Stimulated activated CD4-positive, alpha-beta T cell treated with anti-CD3 and anti-CD28 coated beads, Interleukin-15, amount 100 ng/mL, for 24 hours (primary cell): ENCODE measurements around the gene MUC20.
"Not testable (repeated sequence)": the region's sequence is repeated elsewhere in the genome, so short reads cannot be mapped to it uniquely, and the experiment has no call there.

ENCODE experiments used
- DNase-seq: peaks from one replicate; pipeline ENCODE4 v3.0.0-alpha.2; 2020

MUC20 gene

DNA sequence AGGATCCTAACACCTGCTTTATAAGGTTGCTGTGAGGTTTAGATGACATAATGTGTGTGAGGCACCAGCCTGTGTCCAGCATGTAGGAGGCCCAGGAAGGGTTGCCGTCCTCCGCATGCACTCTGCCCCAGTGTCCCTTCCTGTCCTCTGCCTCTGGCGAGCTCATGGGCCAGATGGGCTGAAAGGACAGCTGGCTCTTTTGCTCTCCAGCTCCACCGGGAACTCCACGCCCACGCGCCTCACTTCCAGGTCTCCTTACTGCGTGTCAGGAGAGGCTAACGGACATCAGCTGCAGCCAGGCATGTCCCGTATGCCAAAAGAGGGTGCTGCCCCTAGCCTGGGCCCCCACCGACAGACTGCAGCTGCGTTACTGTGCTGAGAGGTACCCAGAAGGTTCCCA is 12.2 kb downstream of the MUC20 start:
- no peak for DNase-seq

DNA sequence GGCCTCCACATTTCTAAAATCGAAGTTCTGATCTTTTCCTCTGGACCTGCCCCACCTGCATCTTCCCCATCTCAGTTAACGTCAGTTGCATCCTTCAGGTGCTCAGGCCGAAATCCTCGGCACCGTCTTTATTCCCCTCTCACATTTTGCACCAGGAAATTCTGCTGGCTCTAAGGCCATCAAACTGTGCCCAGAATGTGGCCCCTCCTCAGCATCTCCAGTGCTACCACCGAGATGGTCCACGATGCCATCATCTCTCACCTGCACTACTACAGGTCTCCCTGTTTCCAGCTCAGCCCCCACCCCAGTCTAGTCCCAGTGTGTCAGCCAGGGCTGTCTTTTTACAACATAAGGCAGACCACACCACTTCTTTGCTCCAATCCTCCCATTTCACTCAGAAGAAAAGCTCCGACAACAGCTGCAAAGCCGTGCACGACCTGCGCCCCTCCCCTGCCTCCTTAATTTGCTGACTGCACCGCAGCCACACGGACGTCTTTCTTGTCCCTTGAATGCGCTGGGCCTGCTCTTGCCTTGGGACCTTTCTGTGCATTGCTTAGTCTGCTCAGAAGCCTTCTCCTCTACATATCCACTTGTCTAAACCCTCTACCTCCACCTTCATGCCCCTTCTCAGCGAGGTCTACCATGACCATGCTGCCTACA is 14.4 kb downstream of the MUC20 start:
- DNase-seq: no peak

DNA sequence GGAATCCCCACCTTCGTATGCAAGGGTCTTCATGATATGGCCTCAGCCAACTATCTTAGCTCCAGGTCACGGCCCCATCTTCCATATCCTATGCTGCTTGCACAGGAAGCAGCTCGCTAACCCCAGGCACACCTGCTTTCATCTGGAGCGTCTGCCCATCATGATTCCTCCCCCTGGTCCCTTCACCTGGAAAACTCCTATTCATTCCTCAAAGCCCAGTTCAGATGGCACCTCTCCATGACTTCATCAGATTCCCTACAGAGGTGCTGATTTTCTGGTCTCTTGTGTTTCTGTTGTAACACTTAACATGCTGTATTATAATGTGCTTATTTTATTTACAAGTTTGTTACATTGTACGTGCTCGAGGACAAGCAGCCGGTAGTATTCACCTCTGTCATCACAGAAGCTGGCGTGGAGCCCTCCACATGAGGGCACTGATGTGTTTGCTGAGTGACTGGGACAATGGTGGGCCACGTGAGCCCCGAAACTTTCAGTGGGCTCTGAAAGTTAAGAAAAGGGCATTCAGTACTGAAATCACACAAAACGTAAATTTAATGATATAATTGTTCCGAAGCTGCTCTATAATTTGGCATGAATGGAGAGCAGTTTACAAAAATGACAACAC is 16.2 kb downstream of the MUC20 start:
- no peak for DNase-seq

DNA sequence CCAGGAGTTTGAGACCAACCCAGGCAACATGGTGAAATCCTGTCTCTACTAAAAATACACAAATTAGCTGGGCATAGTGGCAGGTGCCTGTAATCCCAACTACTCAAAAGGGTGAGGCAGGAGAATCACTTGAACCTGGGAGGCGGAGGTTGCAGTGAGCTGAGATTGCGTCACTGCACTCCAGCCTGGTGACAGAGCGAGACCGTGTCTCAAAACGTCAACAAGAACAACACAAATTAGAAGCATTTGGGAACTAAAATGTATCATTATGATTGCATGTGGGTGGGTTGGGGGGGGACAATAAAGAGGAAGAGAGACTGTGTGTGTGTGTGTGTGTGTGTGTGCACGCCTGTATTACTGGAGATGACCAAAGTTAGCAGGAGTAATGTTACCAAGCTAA is 17.0 kb downstream of the MUC20 start:
- DNase-seq: not testable (repeated sequence)

DNA sequence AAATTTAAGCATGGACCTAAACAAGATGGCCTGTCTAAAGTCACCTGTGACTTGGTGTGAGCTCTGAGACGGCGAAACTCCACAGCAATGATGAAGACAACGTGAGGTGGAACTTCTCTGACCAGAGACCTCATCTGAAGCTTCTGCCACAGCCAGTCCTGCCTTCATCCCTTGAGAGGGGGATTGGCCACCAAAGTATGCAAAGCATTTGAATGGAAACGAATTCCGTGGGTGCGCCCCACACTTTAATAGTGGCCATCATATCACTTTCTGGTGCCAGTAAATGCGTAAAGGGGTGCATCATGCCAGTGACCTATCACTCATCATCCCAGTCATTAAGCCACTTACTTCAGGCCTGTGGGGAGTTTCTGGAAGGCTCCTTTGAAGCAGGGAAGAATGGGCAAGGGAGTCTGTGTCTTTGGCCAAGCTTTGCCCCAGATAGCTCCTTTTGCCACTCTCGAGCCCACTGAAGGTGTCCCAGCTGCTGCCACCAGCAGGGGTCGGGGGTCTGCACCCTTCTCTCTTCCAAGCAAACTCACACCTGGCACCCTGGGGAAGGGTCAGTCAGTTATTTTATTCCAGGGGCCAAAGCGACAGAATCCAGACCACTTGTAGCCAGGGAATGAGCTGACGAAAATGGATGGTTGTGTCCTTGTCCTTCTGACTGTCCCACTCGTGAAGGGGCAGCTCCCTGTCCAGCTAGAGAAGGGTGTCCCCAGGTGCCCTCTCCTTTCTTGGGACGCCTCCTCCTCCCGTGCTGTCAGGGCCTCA is 17.7 kb downstream of the MUC20 start:
- no peak for DNase-seq

DNA sequence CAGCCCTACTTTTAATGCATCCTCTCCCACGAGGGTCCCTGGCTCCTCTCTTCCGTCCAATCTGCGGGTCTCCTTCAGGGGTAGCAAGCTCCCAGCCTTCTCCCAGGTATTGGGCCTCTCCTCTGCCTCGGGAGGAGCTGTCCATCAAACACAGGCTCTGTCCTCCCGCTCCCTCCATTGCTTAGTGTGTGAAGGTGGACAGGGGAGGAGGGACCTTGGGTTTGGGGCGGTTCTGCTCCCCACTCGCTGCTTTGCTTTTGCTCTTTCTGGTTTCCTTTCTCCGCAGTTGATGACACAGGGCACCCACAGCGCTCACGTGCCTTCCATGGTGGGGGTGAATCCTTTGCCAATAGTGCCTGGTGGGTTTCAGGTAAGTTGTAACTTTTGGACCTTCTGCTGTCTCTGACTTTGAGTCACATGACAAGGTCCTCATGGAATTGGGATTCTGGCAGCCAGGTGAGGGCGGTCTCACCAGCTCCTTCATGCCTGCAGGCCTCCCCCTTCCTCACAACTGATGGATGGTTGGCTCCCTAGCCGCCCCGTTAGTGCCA is 18.9 kb downstream of the MUC20 start:
- no peak for DNase-seq

DNA sequence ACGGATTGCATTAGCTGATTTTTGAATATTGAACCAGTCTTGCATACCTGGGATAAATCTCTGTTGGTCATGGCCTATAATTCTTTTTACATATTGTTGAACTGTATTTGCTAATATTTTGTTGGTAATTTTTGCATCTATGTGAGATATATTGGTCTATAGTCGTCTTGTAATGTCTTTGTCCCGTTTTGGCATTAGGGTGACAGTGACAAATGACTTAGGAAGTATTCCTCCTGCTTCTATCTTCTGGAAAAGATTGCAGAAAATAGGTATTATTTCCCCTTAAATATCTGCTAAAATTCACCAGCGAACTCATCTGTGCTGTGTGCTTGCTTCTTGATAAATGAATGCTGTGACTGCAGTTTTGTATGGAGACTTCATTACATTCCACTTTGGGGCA is 23.7 kb downstream of the MUC20 start:
- no peak for DNase-seq

DNA sequence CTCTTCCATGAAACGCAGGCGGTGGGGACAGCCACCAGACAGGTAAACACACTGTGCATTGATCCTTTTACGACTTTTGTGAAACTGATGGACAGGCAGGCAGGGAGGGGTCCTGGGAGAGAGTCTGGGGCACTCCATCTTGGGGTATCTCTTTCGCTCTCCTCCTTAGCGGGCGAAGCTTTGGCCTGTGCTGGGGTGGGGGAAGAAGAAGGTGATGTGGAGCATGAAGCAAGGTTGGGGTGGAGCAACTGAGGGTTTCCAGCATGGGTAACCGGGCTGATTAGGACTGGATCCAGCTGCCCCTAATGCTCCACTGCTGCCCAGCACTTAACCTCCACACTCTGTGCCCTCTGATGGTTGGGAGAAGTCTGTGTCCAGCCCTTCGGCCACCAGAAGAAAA is 25.6 kb downstream of the MUC20 start:
- DNase-seq: no peak

DNA sequence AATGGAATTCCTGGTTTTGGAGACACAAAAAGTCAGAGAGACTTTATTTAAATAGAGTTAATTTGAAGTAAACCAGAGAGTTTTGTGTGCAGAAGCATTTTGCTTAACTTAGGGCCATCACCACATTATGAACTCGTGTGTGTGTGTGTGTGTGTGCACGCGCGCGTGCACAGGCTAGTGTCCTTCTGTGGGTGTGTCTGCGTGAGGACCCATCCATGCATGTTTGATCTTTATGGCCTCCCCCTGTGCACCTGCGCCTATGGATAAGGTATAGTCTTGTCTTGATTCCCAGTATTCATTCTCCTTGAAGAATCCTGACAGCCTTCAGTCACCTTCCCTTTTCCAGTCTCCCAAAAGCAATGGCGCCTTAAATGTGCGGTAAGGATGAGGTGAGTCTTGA is 26.0 kb downstream of the MUC20 start:
- DNase-seq: no peak

DNA sequence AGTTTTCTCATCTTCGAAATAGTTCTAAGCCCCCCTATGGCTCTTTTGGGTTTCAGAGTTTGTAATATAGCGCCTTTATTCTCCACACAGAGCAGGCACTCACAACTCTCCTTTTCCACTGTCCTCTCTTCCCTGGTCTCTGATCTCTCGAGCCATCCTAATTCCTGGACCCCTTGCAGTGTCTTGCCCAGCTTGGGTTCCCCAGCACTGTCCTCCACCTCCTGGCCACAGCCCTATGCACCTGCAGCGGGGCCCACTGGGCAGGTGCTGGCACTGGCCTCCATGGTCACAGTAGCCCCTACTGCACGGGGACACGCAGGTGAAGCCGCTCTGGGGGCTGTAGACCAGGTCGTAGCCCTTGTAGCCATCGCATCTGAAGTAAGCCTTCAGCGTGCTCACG is 27.9 kb downstream of the MUC20 start:
- no peak for DNase-seq

DNA sequence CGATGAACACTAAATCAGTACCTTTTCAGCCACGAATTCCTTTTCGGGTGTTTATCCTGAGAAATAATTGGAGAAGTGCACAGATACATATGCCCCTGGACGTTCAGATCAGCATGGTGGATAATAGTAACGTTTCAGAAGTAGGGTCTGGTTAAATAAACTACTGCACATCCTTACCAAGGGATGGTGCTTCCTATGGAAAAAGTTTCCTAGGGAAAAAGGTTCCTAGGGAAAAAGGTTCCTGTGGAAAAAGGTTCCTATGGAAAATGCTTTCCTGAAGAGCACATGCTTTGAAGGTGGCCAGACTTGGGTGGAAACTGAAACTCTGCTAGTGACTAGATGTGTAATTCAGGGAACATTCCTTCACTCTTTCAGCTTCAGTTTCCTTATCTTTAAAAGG is 28.3 kb downstream of the MUC20 start:
- not testable (repeated sequence) for DNase-seq

DNA sequence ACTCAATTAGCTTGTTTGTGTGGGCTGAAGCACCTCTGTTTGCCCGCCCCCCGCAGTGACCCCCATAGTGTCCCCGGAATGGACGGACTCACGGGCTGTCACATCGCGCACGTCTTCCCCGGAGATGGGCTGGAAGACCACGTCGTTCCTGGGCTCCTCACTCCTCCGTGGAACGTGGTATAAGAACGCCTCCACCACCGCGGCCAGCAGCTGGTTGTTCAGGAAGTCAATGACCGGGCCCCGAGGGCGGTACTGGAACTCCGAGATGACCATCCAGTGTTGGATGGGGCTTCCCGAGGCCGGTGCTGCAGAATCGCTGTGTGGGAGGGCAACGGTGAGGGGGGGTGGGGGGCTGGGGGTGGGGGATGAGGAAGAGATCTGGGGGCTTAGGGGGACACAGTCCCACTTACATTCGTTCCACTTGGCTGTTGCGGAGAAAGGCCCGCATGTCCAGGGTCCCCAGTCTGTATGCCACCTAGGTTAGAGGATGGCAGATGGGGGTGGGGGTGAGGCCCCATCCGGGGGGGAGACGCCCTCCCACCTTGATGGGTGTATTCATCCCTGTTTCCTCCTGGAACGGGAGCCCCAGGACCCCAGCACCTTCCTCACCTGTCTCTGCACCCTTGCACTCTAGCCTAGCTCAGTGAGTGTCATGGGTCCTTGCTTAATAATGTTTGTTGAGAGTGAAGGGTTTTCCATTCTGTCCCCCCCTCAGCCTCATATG is 30.2 kb downstream of the MUC20 start:
- DNase-seq: no peak

DNA sequence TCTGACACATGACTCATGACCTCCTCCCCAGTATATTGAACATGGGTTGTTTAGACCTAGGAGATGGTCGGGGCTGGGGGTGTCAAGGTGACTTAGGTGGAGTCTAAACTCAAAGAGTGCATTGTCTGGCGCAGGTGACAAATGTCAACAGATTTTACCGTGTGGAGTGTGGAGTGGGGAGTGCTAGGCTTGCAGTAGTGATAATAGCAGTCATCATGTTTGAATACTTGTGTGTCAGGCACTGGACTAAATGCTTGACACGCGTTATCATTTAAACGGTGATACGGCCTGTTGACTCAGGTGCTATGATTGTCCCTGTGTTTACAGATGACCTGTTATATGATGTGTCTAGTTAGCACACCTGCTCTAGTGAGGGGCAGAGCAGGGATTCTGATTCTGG is 30.8 kb downstream of the MUC20 start:
- DNase-seq: no peak

DNA sequence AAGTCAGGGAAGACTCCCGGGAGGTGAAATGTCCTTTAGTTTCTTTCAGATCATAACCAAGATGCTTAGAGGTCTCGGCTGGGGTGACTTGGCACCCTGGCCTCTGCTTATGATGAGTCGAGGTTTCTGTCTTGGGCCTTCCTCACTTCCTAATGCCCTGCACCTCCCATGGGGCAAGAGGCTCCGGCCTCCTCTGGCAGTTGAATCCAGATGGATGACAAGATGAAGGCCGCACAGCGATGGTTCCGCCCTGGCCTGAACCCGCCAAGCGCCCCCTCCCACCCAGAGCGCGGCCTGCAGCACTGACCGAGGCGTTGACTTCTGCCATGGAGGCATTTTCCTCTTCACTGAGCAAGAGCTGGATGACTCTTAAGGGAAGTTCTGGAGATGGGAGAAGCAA is 31.3 kb downstream of the MUC20 start:
- DNase-seq: no peak

DNA sequence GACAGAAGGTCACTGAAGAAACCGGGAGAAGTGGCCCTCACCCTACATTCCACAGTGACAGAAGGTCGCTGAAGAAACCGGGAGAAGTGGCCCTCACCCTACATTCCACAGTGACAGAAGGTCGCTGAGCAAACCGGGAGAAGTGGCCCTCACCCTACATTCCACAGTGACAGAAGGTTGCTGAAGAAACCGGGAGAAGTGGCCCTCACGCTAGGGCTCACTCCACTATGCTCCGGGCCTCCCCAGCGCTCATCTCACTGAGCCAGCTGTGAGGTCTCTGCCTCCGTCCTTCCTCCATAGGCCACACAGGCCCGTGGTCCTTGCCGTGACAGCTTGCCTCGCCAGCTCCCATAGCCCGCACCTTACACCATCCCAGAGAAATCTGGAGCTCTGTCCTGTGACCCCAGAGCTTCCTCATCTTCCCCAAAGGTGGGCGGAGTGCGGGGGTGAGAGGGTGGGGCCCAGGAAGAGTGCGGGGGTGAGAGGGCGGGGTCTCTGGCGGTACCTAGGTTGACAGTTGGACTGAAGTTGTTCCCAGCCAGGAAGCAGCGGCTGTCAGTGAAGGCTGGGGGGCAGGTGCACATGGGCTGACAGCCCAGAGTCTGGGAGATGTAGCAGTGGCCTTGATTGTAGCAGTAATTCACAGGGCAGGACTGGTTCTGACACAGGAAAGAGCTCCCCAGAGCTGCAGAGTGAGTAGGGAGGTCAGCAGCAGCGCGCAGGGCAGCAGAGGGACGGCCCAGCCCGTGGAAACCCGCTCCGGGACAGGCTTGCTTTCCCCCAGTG is 32.0 kb downstream of the MUC20 start:
- DNase-seq: no peak

DNA sequence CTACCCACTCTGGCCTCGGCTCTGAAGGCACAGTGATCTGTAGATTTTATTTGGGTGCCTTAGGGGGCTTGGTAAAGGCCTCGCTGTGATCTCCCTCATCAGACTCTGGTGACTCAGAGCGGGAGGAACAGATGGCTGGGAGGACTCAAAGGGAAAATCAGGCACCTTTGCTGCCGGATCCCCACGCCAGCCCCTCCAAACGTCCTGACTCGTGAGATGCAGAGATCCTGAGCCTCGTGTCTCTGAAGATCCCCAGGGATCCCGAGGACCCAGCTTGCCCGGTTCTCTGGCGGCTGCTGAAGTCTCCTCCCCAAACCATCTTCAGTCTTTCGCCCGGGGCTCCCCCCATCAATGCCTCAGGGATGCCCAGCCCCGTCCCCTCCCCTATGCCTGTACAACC is 32.8 kb downstream of the MUC20 start:
- no peak for DNase-seq

DNA sequence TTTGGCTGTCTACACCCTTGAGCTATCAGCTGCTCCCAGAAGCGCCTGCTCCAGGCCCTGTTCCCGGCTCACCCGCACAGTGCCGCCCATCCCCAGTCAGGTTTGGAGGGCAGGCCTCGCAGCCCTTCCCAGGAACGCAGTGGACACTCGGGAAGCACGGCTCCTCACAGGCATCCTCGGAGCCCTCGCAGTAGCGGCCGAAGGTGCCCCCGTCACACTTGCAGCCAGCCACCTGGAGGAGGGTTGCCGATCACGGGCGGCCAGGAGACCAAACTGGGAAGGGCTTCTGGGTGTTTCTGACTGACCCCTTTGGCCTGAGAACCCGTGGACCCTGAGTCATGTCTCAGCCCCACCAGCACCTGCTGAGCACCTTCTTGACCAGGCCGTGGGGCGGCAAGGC is 33.4 kb downstream of the MUC20 start:
- DNase-seq: no peak

DNA sequence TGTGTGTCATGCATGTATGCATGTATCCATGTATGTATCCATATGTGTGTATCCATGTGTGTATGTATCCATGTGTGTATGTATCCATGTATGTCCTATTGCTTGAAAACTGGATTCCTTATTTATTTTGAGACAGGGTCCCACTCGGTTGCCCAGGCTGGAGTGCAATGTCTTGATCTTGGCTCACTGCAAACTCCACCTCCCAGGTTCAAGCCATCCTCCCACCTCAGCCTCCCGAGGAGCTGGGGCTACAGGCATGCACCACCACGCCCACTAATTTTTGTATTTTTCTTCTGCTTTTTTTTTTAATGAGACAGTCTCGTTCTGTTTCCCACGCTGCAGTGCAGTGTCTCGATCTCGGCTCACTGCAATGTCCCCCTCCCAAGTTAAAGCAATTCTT is 34.1 kb downstream of the MUC20 start:
- no peak for DNase-seq

DNA sequence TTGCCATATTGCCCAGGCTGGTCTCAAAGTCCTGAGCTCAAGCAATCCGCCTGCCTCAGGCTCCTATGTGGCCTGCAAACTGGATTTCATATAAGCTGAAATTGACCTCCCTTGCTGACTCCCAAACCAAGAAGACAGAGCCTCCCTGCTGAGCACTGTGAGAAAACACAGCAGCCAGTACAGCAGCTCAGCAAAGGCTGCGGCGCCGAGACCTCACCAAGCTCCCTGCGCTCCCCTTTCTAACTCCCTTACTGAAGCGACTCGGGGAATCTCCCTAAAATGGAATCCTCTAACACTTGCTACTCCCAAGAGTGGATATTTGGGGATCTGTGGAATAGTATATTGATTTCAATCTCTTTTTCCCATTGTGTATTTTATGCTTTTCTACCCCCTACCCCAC is 34.6 kb downstream of the MUC20 start:
- DNase-seq: no peak

DNA sequence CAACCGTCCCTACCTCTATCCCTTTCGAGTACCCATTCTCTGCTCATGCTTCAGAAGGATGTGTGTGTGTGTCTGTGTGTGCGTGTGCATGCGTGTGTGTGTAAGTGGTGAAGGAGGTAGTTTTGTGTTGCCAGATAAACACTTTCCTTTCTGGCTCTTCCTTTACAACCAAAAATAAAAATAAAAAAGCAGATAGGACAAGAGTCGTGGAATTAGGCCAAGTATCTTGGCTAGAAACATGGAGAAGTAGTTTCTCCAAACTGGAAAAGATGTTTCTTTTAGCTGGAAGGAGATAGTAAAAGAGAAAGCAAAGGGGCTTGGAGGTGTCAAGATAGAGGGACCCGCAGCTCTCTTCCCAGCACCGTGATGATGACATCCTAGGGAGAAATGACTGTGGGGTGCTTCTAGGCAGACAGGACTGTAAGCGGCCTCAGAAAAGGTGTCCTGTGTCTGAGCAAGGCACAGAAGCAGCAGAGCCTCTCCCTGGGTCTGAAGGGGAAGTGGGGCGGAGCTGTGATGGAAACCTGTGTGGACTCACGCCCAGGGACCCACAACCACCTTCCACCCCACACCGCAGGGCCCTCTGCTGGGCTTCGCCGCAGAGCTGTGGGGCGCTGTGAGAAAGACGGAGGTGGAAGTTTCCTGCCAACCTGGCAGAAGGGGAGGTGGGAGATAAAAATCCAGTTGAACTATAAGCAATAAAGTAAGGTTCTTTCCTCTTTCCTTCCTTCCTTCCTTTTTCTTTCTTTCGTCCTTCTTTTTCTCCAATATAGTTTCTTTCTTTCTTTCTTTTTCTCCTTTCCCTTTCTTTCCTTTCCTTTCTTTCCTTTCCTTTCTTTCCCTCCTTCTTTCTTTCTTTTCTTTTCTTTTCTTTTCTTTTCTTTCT is 35.3 kb downstream of the MUC20 start:
- DNase-seq: peak; percentile 53

DNA sequence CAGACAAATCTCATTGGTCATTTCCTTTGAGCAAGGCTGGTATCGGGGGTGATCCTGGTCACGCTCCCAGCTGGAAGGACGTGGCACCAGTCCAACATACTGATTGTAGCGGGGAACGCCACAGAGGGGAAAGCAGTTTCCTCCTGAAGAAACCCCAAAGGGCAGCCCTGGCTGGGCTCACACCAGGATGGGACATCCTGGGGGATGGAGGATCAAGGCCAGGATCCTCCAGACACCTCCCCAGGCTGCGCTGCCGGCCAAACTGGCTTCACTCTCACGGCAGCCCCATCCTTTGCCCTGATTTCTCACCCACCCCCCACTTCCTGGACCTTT is 36.6 kb downstream of the MUC20 start:
- no peak for DNase-seq

DNA sequence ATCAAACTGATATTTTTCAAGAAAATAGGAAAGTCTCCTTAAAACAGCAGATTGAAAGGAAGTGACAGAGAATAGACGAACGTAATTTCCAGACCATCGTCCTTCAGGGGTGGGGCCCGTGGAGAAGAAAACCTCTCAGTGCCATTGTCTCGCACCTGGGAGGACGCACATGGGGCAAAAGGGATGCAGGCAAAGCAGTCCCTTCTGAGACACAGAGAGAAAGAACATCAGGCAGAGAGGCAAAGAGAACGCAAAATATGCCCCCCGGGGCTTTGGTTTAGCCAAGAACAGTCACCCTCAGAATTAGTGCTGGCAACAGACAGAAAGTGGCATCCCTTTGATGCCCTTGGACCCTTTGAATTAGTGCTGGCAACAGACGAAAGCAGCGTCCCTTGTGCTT is 37.0 kb downstream of the MUC20 start:
- no peak for DNase-seq
